ENCODE measurements around the gene PPM1G.

The PPM1G gene

GRCh38 chr2:27372937-27373336, 36.5 kb downstream of the PPM1G start:
- 94% methylated on average over 6 of the region's 6 CpGs for WGBS
- no peak for DNase-seq

GRCh38 chr2:27370816-27371620, 38.4 kb downstream of the PPM1G start:
- H3K36me3 ChIP-seq (ENCODE audit: control insufficient read depth in 1 of 2, insufficient read depth in 2 of 2, low read depth in 1 of 2, low read length in 2 of 2): peaks cover 49 to 69% of the 10 kb centered on the region in 2 experiments

More at GRCh38 chr2:27372937-27373336, 36.5 kb downstream of the PPM1G start:
- no peak overlapping the region for H3K4ac ChIP-seq (ENCODE audit: low read depth in 1 of 2, low read length in 2 of 2)
- no peak overlapping the region for H2AK5ac ChIP-seq (ENCODE audit: low read length, severe bottlenecking)
- no peak overlapping the region for H4K91ac ChIP-seq (ENCODE audit: low read length)
- no peak overlapping the region for H2BK5ac ChIP-seq (ENCODE audit: low read depth, low read length, poor library complexity, severe bottlenecking)
- H2AFZ ChIP-seq (ENCODE audit: low read depth, low read length): no peak overlapping the region
- no peak overlapping the region for H4K8ac ChIP-seq (ENCODE audit: low read length)
- no peak overlapping the region for H2BK12ac ChIP-seq (ENCODE audit: low read length in 2 of 2)
- H3K9ac ChIP-seq (ENCODE audit: low read length): peak overlapping the region; percentile 99
- H2BK15ac ChIP-seq (ENCODE audit: low read depth, poor library complexity, severe bottlenecking): no peak overlapping the region
- peaks cover 32% of the 10 kb centered on the region for H3K79me1 ChIP-seq (replicated peaks; ENCODE audit: low read length, poor library complexity, severe bottlenecking)
- H3K9me3 ChIP-seq (ENCODE audit: control insufficient read depth, low read length): no peaks in the 10 kb centered on the region
- H3K4me2 ChIP-seq (ENCODE audit: low read length, poor library complexity, severe bottlenecking): no peak overlapping the region
- no peaks in the 10 kb centered on the region for H3K27me3 ChIP-seq (ENCODE audit: control insufficient read depth in 1 of 2, insufficient read depth in 1 of 2, low read length in 2 of 2)
- H3K36me3 ChIP-seq (ENCODE audit: control insufficient read depth in 1 of 2, insufficient read depth in 2 of 2, low read depth in 1 of 2, low read length in 2 of 2): peaks cover 51 to 69% of the 10 kb centered on the region in 2 experiments
- H2BK120ac ChIP-seq (ENCODE audit: low read depth, low read length): no peak overlapping the region
- H3K14ac ChIP-seq (ENCODE audit: low read length in 2 of 2): no peak overlapping the region
- H3K4me1 ChIP-seq (ENCODE audit: control insufficient read depth, insufficient read depth, low read depth, low read length): peaks cover 15% of the 10 kb centered on the region
- no peak overlapping the region for H3K23ac ChIP-seq (ENCODE audit: low read length in 2 of 2)
- H3K4me3 ChIP-seq (ENCODE audit: insufficient read depth in 1 of 2, low read depth in 1 of 2, low read length in 2 of 2): no peak overlapping the region
- H3K18ac ChIP-seq (ENCODE audit: low read depth in 1 of 2, low read length in 2 of 2): no peak overlapping the region
- H3K27ac ChIP-seq (ENCODE audit: low read length, poor library complexity, severe bottlenecking): no peak overlapping the region

GRCh38 chr2:27370026-27370815, 39.2 kb downstream of the PPM1G start, which contains the start of the genes EIF2B4 and SNX17:
EIF2B4 (minus strand) TSS chr2:27370338; CDS start chr2:27370314, 24 bp downstream.
SNX17 (plus strand) TSS chr2:27370616; CDS start chr2:27370744, 128 bp downstream.
- DNase-seq: peak; percentile 99
- peak within 1 kb of the TSS; percentile 93 to 97 for H3K18ac ChIP-seq (ENCODE audit: low read depth in 1 of 2, low read length in 2 of 2)
- peaks cover 44 to 69% of the 10 kb centered on the region in 2 experiments for H3K36me3 ChIP-seq (ENCODE audit: control insufficient read depth in 1 of 2, insufficient read depth in 2 of 2, low read depth in 1 of 2, low read length in 2 of 2)
- no peaks in the 10 kb centered on the region for H3K9me3 ChIP-seq (ENCODE audit: control insufficient read depth, low read length)
- H2BK12ac ChIP-seq (ENCODE audit: low read length in 2 of 2): peak within 1 kb of the TSS in 1 of 2 experiments; percentile 7
- H3K27me3 ChIP-seq (ENCODE audit: control insufficient read depth in 1 of 2, insufficient read depth in 1 of 2, low read length in 2 of 2): no peaks in the 10 kb centered on the region
- peak within 1 kb of the TSS; percentile 87 for H4K8ac ChIP-seq (ENCODE audit: low read length)
- H2AFZ ChIP-seq (ENCODE audit: low read depth, low read length): peak within 1 kb of the TSS; percentile 80
- peak within 1 kb of the TSS; percentile 78 for H2BK5ac ChIP-seq (ENCODE audit: low read depth, low read length, poor library complexity, severe bottlenecking)
- peak within 1 kb of the TSS; percentile 76 for H3K4me2 ChIP-seq (ENCODE audit: low read length, poor library complexity, severe bottlenecking)
- peak within 1 kb of the TSS; percentile 77 to 93 for H3K4ac ChIP-seq (ENCODE audit: low read depth in 1 of 2, low read length in 2 of 2)
- peak within 1 kb of the TSS in 1 of 2 experiments; percentile 93 for H3K14ac ChIP-seq (ENCODE audit: low read length in 2 of 2)
- peak within 1 kb of the TSS; percentile 84 for H3K27ac ChIP-seq (ENCODE audit: low read length, poor library complexity, severe bottlenecking)
- H3K23ac ChIP-seq (ENCODE audit: low read length in 2 of 2): no peak within 1 kb of the TSS
- peaks cover 7% of the 10 kb centered on the region for H3K4me1 ChIP-seq (ENCODE audit: control insufficient read depth, insufficient read depth, low read depth, low read length)
- H3K4me3 ChIP-seq (ENCODE audit: insufficient read depth in 1 of 2, low read depth in 1 of 2, low read length in 2 of 2): peak within 1 kb of the TSS; percentile 93 to 99
- H3K79me1 ChIP-seq (replicated peaks; ENCODE audit: low read length, poor library complexity, severe bottlenecking): peaks cover 36% of the 10 kb centered on the region
- peak within 1 kb of the TSS; percentile 82 for H2BK120ac ChIP-seq (ENCODE audit: low read depth, low read length)
- under 1% methylated on average over 79 of the region's 85 CpGs for WGBS
- H2BK15ac ChIP-seq (ENCODE audit: low read depth, poor library complexity, severe bottlenecking): peak within 1 kb of the TSS; percentile 91
- H4K91ac ChIP-seq (ENCODE audit: low read length): peak within 1 kb of the TSS; percentile 94
- peak within 1 kb of the TSS; percentile 68 for H2AK5ac ChIP-seq (ENCODE audit: low read length, severe bottlenecking)
- peak within 1 kb of the TSS; percentile 99 for H3K9ac ChIP-seq (ENCODE audit: low read length)

More at GRCh38 chr2:27370816-27371620, 38.4 kb downstream of the PPM1G start:
- H3K4me3 ChIP-seq (ENCODE audit: insufficient read depth in 1 of 2, low read depth in 1 of 2, low read length in 2 of 2): peak overlapping the region; percentile 91 to 99
- H3K4me2 ChIP-seq (ENCODE audit: low read length, poor library complexity, severe bottlenecking): peak overlapping the region; percentile 76
- peak overlapping the region; percentile 52 for H2BK15ac ChIP-seq (ENCODE audit: low read depth, poor library complexity, severe bottlenecking)
- H3K4ac ChIP-seq (ENCODE audit: low read depth in 1 of 2, low read length in 2 of 2): peak overlapping the region; percentile 76 to 93
- peaks cover 7% of the 10 kb centered on the region for H3K4me1 ChIP-seq (ENCODE audit: control insufficient read depth, insufficient read depth, low read depth, low read length)
- H3K27me3 ChIP-seq (ENCODE audit: control insufficient read depth in 1 of 2, insufficient read depth in 1 of 2, low read length in 2 of 2): no peaks in the 10 kb centered on the region
- H2BK120ac ChIP-seq (ENCODE audit: low read depth, low read length): peak overlapping the region; percentile 82
- H3K18ac ChIP-seq (ENCODE audit: low read depth in 1 of 2, low read length in 2 of 2): peak overlapping the region; percentile 87 to 97
- H4K8ac ChIP-seq (ENCODE audit: low read length): peak overlapping the region; percentile 87
- 2% methylated on average over 46 of the region's 46 CpGs for WGBS
- H3K14ac ChIP-seq (ENCODE audit: low read length in 2 of 2): peak overlapping the region in 1 of 2 experiments; percentile 82
- H4K91ac ChIP-seq (ENCODE audit: low read length): peak overlapping the region; percentile 94
- peak overlapping the region in 1 of 2 experiments; percentile 7 for H2BK12ac ChIP-seq (ENCODE audit: low read length in 2 of 2)
- peak overlapping the region; percentile 68 for H2AK5ac ChIP-seq (ENCODE audit: low read length, severe bottlenecking)
- DNase-seq: peak; percentile 76
- H3K27ac ChIP-seq (ENCODE audit: low read length, poor library complexity, severe bottlenecking): peak overlapping the region; percentile 84
- H3K9ac ChIP-seq (ENCODE audit: low read length): peak overlapping the region; percentile 99
- peaks cover 40% of the 10 kb centered on the region for H3K79me1 ChIP-seq (replicated peaks; ENCODE audit: low read length, poor library complexity, severe bottlenecking)
- peak overlapping the region; percentile 78 for H2BK5ac ChIP-seq (ENCODE audit: low read depth, low read length, poor library complexity, severe bottlenecking)
- peak overlapping the region; percentile 30 for H2AFZ ChIP-seq (ENCODE audit: low read depth, low read length)
- H3K9me3 ChIP-seq (ENCODE audit: control insufficient read depth, low read length): no peaks in the 10 kb centered on the region
- H3K23ac ChIP-seq (ENCODE audit: low read length in 2 of 2): no peak overlapping the region
